CD8-positive, alpha-beta memory T cell (primary cell): ENCODE results near the gene GNA14. TPM values are rescaled to one million over a fixed set of nuclear protein-coding genes. Genes with fewer than 3 reads are reported as not detected.

Experiments
- CTCF ChIA-PET: fragments of 350-600 bp; sonication (Branson Sonifier 250); formaldehyde crosslinking; loops from one replicate; lab custom pipeline; 2021; ENCODE audit warnings: antibody characterized with exemption; lab: Charles Lee
- POLR2A ChIA-PET: fragments of 350-600 bp; sonication (Branson Sonifier 250); formaldehyde crosslinking; loops from one replicate; lab custom pipeline; 2021; ENCODE audit warnings: antibody characterized with exemption; lab: Charles Lee
- DNase-seq, 5 donors: peaks; one replicate each; pipeline versions ENCODE4 v3.0.0 to v3.0.0-alpha.2; 2020 to 2022; ENCODE audit warnings: mixed read lengths in 1 of 5
- H3K27ac ChIP-seq: one replicate; pipeline ENCODE4 v1.7.0; 2013; ENCODE audit warnings: low read depth, mild to moderate bottlenecking, low read length, moderate library complexity
- H3K27me3 ChIP-seq: 2 replicates; pipeline ENCODE4 v1.7.0; 2013; ENCODE audit warnings: low read length, mild to moderate bottlenecking; ENCODE audit not compliant: insufficient read depth, poor library complexity, severe bottlenecking
- H3K36me3 ChIP-seq: 2 replicates; pipeline ENCODE4 v1.7.0; 2013; ENCODE audit warnings: mild to moderate bottlenecking, low read length, moderate library complexity; ENCODE audit not compliant: insufficient read depth
- H3K4me1 ChIP-seq: 2 replicates; pipeline ENCODE4 v1.7.0; 2013; ENCODE audit warnings: mild to moderate bottlenecking, low read length, moderate library complexity; ENCODE audit not compliant: insufficient read depth
- H3K4me3 ChIP-seq: 2 replicates; pipeline ENCODE4 v1.7.0; 2013; ENCODE audit warnings: mild to moderate bottlenecking, low read length
- H3K9me3 ChIP-seq: 2 replicates; pipeline ENCODE4 v1.7.0; 2013; ENCODE audit warnings: mild to moderate bottlenecking, low read length
- H3K27ac Mint-ChIP-seq, 8 donors: one replicate each; pipeline ENCODE4 v1.8.0; 2020 to 2021; ENCODE audit warnings: mixed read lengths in 8 of 8, mild to moderate bottlenecking in 6 of 8, inconsistent platforms in 3 of 8, moderate library complexity in 3 of 8
- H3K27me3 Mint-ChIP-seq, 2 donors: one replicate each; pipeline ENCODE4 v1.8.0; 2020 to 2021; ENCODE audit warnings: mixed read lengths in 2 of 2, mild to moderate bottlenecking in 1 of 2, moderate library complexity in 1 of 2
- H3K36me3 Mint-ChIP-seq, 3 donors: one replicate each; pipeline ENCODE4 v1.8.0; 2020 to 2021; ENCODE audit warnings: mixed read lengths in 3 of 3, inconsistent platforms in 1 of 3, mild to moderate bottlenecking in 1 of 3
- H3K4me1 Mint-ChIP-seq, 3 donors: one replicate each; pipeline ENCODE4 v1.8.0; 2020 to 2021; ENCODE audit warnings: mixed read lengths in 3 of 3, inconsistent platforms in 1 of 3, mild to moderate bottlenecking in 1 of 3
- H3K4me3 Mint-ChIP-seq, 7 donors: one replicate each; pipeline ENCODE4 v1.8.0; 2020 to 2021; ENCODE audit warnings: mixed read lengths in 7 of 7, mild to moderate bottlenecking in 6 of 7, moderate library complexity in 4 of 7, inconsistent platforms in 2 of 7
- H3K9me3 Mint-ChIP-seq, 5 donors: one replicate each; pipeline ENCODE4 v1.8.0; 2020 to 2022; ENCODE audit warnings: mixed read lengths in 5 of 5, mild to moderate bottlenecking in 3 of 5, moderate library complexity in 2 of 5, inconsistent platforms in 1 of 5
- polyA plus RNA-seq: library from polyadenylated mRNA; unstranded; fragments of 300-500 nt; fragmentation: Illumina TruSeq; gene quantifications from one replicate; pipeline ENCODE4 v1.2.3, GENCODE V29; 2021
- total RNA-seq, 2 experiments: library from RNA; stranded (reverse); gene quantifications; one replicate each; pipeline ENCODE4 v1.2.3, GENCODE V29; 2021

The GNA14 gene
- total and polyA plus RNA-seq, 3 experiments from 2014 or later, result not detected

DNA sequence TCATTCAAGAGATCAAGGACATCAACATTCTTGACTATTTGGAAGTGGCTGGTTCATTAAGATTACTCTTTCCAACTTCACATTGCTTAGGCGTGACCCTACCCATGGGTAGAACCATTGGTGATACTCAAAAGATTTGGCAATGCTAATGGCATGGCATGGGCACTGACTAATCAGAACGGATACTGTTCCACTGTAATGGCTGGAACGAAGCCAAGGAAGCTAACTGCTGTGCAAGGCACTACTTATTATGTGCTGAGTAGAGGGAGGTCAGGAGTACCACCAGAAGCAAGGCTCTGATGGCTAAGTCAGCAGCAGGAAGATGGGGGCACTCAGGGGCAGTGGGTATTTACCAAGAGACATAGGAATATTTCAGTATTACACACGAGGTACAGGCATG is 31.9 kb downstream of the GNA14 start:
- no peak overlapping the region for H3K27ac Mint-ChIP-seq

DNA sequence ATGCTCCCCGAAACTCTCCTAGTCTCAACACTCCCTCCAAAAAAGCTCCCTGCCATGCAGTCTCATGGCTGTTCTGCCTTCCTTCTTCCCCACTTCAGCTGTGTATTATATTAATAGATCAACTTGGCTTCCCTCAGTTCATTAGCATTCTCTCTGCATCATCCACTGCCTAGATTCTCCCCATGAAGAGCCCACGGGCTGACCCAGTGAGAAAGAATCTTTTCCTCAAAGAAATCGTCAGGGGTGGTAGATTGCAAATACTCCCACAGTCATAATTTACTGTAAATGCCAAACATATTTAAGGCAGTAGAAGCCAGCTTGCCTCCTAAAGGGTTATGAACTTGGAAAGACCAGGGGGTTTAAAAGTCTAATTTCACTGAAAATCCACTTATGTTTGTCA is 33.5 kb downstream of the GNA14 start:
- POLR2A ChIA-PET, result no interaction called here
- no peaks in the 10 kb centered on the region for H3K4me1 Mint-ChIP-seq

More for the DNA sequence above, 31.9 kb downstream of the GNA14 start:
- ChIA-PET CTCF (no interaction called here), POLR2A (no interaction called here)
- H3K4me1 Mint-ChIP-seq, result no peaks in the 10 kb centered on the region
- H3K27ac ChIP-seq, result no peak overlapping the region
- no peaks in the 10 kb centered on the region for H3K9me3 ChIP-seq
- H3K27me3 Mint-ChIP-seq, result peaks cover 1 to 4% of the 10 kb centered on the region in 2 donors
- H3K36me3 ChIP-seq, result no peaks in the 10 kb centered on the region
- H3K4me1 ChIP-seq, result no peaks in the 10 kb centered on the region
- no peak for DNase-seq
- H3K27me3 ChIP-seq, result no peaks in the 10 kb centered on the region
- peaks cover 0 to 2% (median 0%) of the 10 kb centered on the region in 5 donors for H3K9me3 Mint-ChIP-seq
- no peak overlapping the region for H3K4me3 Mint-ChIP-seq
- no peak overlapping the region for H3K4me3 ChIP-seq
- H3K36me3 Mint-ChIP-seq, result no peaks in the 10 kb centered on the region

DNA sequence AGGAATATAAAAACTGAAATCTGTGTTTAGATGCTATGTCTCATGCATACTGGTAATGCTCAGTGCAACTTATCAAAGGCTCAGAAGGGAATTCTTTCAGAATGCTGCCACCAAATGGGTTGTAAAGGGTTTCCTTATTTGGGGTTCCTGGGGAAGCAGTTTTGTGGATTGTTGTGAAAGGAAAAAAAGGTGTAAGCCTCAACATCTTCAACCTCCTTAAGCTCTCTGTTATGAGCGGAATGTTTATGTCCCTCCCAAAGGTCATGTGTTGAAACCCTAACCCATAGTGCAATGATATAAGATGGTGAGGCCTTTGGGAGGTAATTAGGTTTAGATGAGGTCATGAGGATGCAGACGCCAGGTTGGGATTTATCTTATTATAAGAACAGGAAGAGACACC is 41.6 kb downstream of the GNA14 start:
- Mint-ChIP-seq H3K4me1 (no peaks in the 10 kb centered on the region), H3K9me3 (peaks cover 0 to 6% (median 0%) of the 10 kb centered on the region in 5 donors), H3K4me3 (no peak overlapping the region), H3K27me3 (peaks cover 0 to 6% of the 10 kb centered on the region in 2 donors), H3K27ac (no peak overlapping the region), H3K36me3 (no peaks in the 10 kb centered on the region)
- Histone ChIP-seq H3K27me3 (no peaks in the 10 kb centered on the region), H3K4me1 (no peaks in the 10 kb centered on the region), H3K27ac (no peak overlapping the region), H3K9me3 (no peaks in the 10 kb centered on the region), H3K36me3 (no peaks in the 10 kb centered on the region), H3K4me3 (no peak overlapping the region)
- POLR2A ChIA-PET, result no interaction called here
- CTCF ChIA-PET, result no interaction called here
- DNase-seq, result no peak

More for the DNA sequence above, 33.5 kb downstream of the GNA14 start:
- CTCF ChIA-PET, result no interaction called here
- Histone ChIP-seq H3K9me3 (no peaks in the 10 kb centered on the region), H3K27ac (no peak overlapping the region), H3K27me3 (no peaks in the 10 kb centered on the region), H3K4me1 (no peaks in the 10 kb centered on the region), H3K4me3 (no peak overlapping the region), H3K36me3 (no peaks in the 10 kb centered on the region)
- H3K27ac Mint-ChIP-seq, result no peak overlapping the region
- H3K9me3 Mint-ChIP-seq, result peaks cover 0 to 2% (median 0%) of the 10 kb centered on the region in 5 donors
- DNase-seq, result no peak
- H3K27me3 Mint-ChIP-seq, result peaks cover 1% of the 10 kb centered on the region in 2 donors
- no peak overlapping the region for H3K4me3 Mint-ChIP-seq
- no peaks in the 10 kb centered on the region for H3K36me3 Mint-ChIP-seq

DNA sequence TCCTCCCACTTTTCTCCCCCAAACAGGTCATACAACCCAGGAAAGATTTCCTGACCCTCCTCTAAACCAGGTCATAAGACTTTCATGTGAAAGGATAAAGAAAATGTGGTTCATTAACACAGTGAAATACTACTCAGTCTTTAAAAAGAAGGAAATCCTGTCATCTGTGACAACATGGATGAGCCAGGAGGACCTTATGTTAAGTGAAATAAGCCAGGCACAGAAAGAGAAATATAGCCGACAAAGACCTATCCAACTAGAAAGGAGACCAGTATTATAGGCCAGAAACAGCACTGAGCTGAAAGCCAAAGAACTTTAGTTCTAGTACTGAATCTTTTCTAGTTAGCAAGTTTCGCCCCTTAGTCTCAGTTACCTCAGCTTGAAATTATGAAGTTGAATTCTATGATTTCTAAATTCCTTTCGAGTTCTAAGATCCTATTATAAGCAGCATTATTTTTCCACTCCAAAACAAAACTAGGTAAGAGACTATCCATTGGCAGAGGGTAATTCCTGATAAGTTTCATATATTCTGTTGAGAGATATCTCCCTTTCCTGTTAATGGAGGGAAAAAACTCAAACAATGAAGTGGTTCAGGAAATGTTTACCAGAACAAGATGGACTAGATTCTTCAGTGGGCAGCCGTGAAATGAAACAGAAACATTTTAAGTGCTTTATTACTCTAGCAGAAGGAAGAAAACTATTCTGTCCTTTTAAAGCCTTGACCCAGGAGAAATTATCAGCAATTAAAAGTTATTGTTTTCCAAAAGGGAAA is 42.5 kb downstream of the GNA14 start:
- no peak overlapping the region for H3K27ac Mint-ChIP-seq
- H3K4me1 Mint-ChIP-seq, result no peaks in the 10 kb centered on the region
- peaks cover 0 to 6% (median 0%) of the 10 kb centered on the region in 5 donors for H3K9me3 Mint-ChIP-seq
- Histone ChIP-seq H3K36me3 (no peaks in the 10 kb centered on the region), H3K27me3 (no peaks in the 10 kb centered on the region), H3K27ac (no peak overlapping the region), H3K4me1 (no peaks in the 10 kb centered on the region), H3K4me3 (no peak overlapping the region), H3K9me3 (no peaks in the 10 kb centered on the region)
- ChIA-PET POLR2A (no interaction called here), CTCF (no interaction called here)
- no peak for DNase-seq
- H3K36me3 Mint-ChIP-seq, result no peaks in the 10 kb centered on the region
- peaks cover 2 to 6% of the 10 kb centered on the region in 2 donors for H3K27me3 Mint-ChIP-seq
- H3K4me3 Mint-ChIP-seq, result no peak overlapping the region

DNA sequence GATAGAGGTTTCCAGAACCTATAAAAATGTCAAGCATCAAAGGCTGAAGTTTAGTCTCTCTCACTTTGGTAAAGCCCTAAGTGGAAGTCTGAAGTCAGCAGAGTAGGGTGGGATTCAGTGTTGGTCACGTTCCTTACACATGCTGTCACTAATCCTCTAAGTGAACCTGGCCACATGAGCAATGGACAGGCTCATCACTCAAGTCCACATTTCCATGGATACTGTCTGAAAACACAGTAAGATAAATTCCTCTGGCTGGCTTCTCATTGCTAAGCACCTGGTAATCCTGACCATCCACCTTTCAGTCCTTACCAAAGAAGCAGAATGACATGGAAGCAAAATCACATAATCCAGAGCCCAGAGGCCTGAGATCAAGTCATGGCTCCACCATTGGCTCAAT is 43.8 kb downstream of the GNA14 start:
- DNase-seq, result no peak
- Histone ChIP-seq H3K9me3 (no peaks in the 10 kb centered on the region), H3K27me3 (no peaks in the 10 kb centered on the region), H3K36me3 (no peaks in the 10 kb centered on the region), H3K4me1 (no peaks in the 10 kb centered on the region), H3K4me3 (no peak overlapping the region), H3K27ac (no peak overlapping the region)
- Mint-ChIP-seq H3K27me3 (peaks cover 2 to 6% of the 10 kb centered on the region in 2 donors), H3K27ac (no peak overlapping the region), H3K4me1 (no peaks in the 10 kb centered on the region), H3K9me3 (peaks cover 0 to 6% (median 0%) of the 10 kb centered on the region in 5 donors), H3K36me3 (no peaks in the 10 kb centered on the region), H3K4me3 (no peak overlapping the region)
- CTCF ChIA-PET, result no interaction called here
- POLR2A ChIA-PET, result no interaction called here

DNA sequence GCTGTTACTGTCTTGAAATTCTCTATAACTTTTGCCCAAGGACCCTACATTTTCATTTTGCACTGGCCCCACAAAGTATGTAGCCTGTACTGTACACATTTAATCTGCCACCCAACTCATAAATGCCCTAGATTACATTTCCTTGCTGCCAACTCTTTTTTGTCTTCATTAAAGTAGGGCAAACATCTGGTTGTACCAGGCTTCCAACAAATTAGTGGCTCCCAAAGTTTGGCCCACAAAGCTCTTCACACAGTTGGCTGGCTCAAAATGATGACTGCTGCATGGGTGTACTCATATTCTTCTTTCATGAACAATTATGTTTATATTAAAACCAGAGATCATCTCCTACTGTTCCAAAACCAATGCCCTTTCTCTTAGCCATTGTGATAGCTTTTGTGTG is 45.3 kb downstream of the GNA14 start:
- no peak for DNase-seq
- no peak overlapping the region for H3K4me3 ChIP-seq
- POLR2A ChIA-PET, result no interaction called here
- H3K36me3 ChIP-seq, result no peaks in the 10 kb centered on the region
- no peaks in the 10 kb centered on the region for H3K9me3 ChIP-seq
- CTCF ChIA-PET, result no interaction called here
- peaks cover 0 to 5% (median 0%) of the 10 kb centered on the region in 5 donors for H3K9me3 Mint-ChIP-seq
- no peak overlapping the region for H3K27ac Mint-ChIP-seq
- no peak overlapping the region for H3K4me3 Mint-ChIP-seq
- H3K27me3 ChIP-seq, result no peaks in the 10 kb centered on the region
- H3K27me3 Mint-ChIP-seq, result peaks cover 2 to 11% of the 10 kb centered on the region in 2 donors
- H3K36me3 Mint-ChIP-seq, result no peaks in the 10 kb centered on the region
- no peak overlapping the region for H3K27ac ChIP-seq
- no peaks in the 10 kb centered on the region for H3K4me1 Mint-ChIP-seq
- no peaks in the 10 kb centered on the region for H3K4me1 ChIP-seq

DNA sequence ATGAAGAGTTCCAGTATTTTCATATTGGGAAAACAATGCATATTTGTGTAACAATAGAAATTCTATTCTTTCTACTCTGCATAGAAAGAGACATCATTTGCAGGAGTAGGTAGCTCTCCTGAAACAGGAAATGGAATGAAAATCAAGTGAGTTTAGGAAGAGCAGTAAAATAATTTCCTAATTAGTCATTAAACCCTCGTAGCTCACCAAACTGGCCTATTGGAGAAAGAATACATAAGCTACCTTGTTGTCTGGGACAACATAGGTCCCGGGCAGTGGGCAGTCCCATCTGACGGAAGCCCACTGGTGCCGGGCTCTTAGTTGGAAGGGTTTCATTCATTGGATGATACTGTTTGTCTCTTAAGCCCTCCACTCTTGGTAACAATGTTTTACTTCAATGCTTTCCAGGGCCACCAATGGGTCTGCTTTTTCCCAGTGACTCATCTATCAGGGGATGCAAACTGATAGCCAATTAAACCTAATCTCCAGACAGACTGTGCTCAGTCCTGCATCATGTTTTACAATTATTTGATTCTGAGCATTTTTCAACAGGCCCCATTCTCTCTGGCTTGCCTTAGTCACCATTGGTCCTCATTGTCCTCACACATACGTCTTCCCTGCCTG is 46.5 kb downstream of the GNA14 start:
- H3K36me3 ChIP-seq, result no peaks in the 10 kb centered on the region
- POLR2A ChIA-PET, result no interaction called here
- Mint-ChIP-seq H3K4me3 (no peak overlapping the region), H3K36me3 (no peaks in the 10 kb centered on the region), H3K9me3 (peaks cover 0 to 2% (median 0%) of the 10 kb centered on the region in 5 donors), H3K4me1 (no peaks in the 10 kb centered on the region), H3K27ac (no peak overlapping the region), H3K27me3 (peaks cover 2 to 11% of the 10 kb centered on the region in 2 donors)
- CTCF ChIA-PET, result no interaction called here
- H3K4me1 ChIP-seq, result no peaks in the 10 kb centered on the region
- H3K9me3 ChIP-seq, result no peaks in the 10 kb centered on the region
- H3K27me3 ChIP-seq, result no peaks in the 10 kb centered on the region
- no peak overlapping the region for H3K27ac ChIP-seq
- H3K4me3 ChIP-seq, result no peak overlapping the region
- DNase-seq, result no peak

DNA sequence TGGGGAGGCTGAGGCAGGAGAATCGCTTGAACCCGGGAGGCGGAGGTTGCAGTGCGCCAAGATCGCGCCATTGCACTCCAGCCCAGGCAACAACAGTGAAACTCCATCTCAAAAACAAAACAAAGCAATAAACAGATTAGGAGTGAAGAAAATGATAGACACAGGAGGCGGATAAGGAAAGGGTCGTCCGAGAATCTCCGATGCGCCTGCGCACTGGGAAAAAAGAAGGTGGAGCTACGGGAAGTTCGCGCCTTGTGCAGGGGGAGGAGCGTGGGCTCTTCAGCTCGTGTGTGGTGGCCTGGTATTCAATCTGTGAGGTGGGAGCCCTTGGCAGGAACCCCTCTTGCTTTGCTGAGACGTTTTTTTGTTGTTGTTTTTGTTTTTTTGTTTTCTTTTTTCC is 47.3 kb downstream of the GNA14 start:
- Histone ChIP-seq H3K4me1 (no peaks in the 10 kb centered on the region), H3K27me3 (no peaks in the 10 kb centered on the region), H3K4me3 (no peak overlapping the region), H3K36me3 (no peaks in the 10 kb centered on the region), H3K27ac (no peak overlapping the region), H3K9me3 (no peaks in the 10 kb centered on the region)
- Mint-ChIP-seq H3K36me3 (no peaks in the 10 kb centered on the region), H3K27me3 (peaks cover 3 to 11% of the 10 kb centered on the region in 2 donors), H3K4me3 (no peak overlapping the region), H3K27ac (no peak overlapping the region), H3K4me1 (no peaks in the 10 kb centered on the region), H3K9me3 (peaks cover 0 to 2% (median 0%) of the 10 kb centered on the region in 5 donors)
- CTCF ChIA-PET, result no interaction called here
- POLR2A ChIA-PET, result no interaction called here
- no peak for DNase-seq
